Heart right ventricle (tissue), 16 donors: ENCODE measurements around the gene MYO18B. TPM values are rescaled to one million over a fixed set of nuclear protein-coding genes. Genes with fewer than 3 reads are reported as not detected.

ENCODE experiments used
- ATAC-seq, 8 donors: fragments of 200-7000 bp; cut with Tn5 transposase; one replicate each; pipeline ENCODE4 v1.9.1; 2020; ENCODE audit warnings: mild to moderate bottlenecking in 8 of 8, moderate library complexity in 8 of 8, moderate number of reproducible peaks in 1 of 8
- DNase-seq, 2 donors: peaks; one replicate each; pipeline ENCODE4 v3.0.0-alpha.2; 2020
- H3K27ac ChIP-seq, 10 donors: fragments of 200-600 bp; sonication (generic) in 2 of 10; one replicate each; pipeline versions ENCODE4 v1.5.0 to v1.8.0; 2020 to 2022; ENCODE audit warnings: mild to moderate bottlenecking in 3 of 10
- H3K27me3 ChIP-seq, 7 donors: fragments of 200-600 bp; one replicate each; pipeline ENCODE4 v1.8.0; 2021 to 2022; ENCODE audit warnings: mild to moderate bottlenecking in 2 of 7
- H3K36me3 ChIP-seq, 9 donors: fragments of 200-600 bp; sonication (generic) in 1 of 9; one replicate each; pipeline versions ENCODE4 v1.5.0 to v1.8.0; 2020 to 2022; ENCODE audit warnings: mild to moderate bottlenecking in 2 of 9
- H3K4me1 ChIP-seq, 9 donors: fragments of 200-600 bp; sonication (generic) in 1 of 9; one replicate each; pipeline versions ENCODE4 v1.5.0 to v1.8.0; 2020 to 2022; ENCODE audit warnings: mild to moderate bottlenecking in 4 of 9
- H3K4me3 ChIP-seq, 10 donors: fragments of 200-600 bp; sonication (generic) in 2 of 10; one replicate each; pipeline versions ENCODE4 v1.5.0 to v1.8.0; 2020 to 2022; ENCODE audit warnings: mild to moderate bottlenecking in 7 of 10, moderate library complexity in 2 of 10
- H3K9me3 ChIP-seq, 11 donors: fragments of 200-600 bp in 10 of 11; sonication (generic) in 2 of 11; one replicate each; pipeline versions ENCODE4 v1.5.0 to v1.8.0; 2013 to 2022; ENCODE audit warnings: mild to moderate bottlenecking in 2 of 11, control low read depth in 1 of 11, moderate library complexity in 1 of 11
- WGBS, 2 donors: extraction: QIAGEN DNeasy Blood & Tissue Kit; methylation state at CpG; one replicate each; pipeline ENCODE4 v1.1.7; 2013; ENCODE audit warnings: inconsistent platforms in 1 of 2; 5-methylcytosine and 5-hydroxymethylcytosine counted together
- intact Hi-C, 10 donors: fragments of 100-400 bp; cut with DNase I; formaldehyde crosslinking; loops; one replicate each; pipeline versions ENCODE4 v1.11.1 to v1.14.2; 2022
- polyA plus RNA-seq, 2 donors: library from polyadenylated mRNA; stranded (reverse); fragments of 200-250 nt; gene quantifications; one replicate each; pipeline ENCODE4 v1.2.3, GENCODE V29; 2013
- total RNA-seq, 10 donors: library from RNA; stranded (reverse); fragmentation: NEBNext Ultra II Directional in 3 of 10; extraction: Animal tissue kit (Norgen Biotek cat#: 25700) in 3 of 10; gene quantifications; one replicate each; pipeline versions ENCODE4 v1.2.1 to v1.2.4, GENCODE V29; 2021 to 2023
- TF ChIP-seq, protein P1 (sequence below), 9 donors: fragments of 200-600 bp; sonication (generic) in 2 of 9; IDR thresholded peaks; one replicate each; pipeline versions ENCODE4 v1.5.0 to v1.8.0; 2021 to 2022; ENCODE audit warnings: antibody characterized with exemption in 9 of 9, mild to moderate bottlenecking in 5 of 9, moderate library complexity in 1 of 9
- donor health status: Arrhythmogenic right ventricular cardiomyopathy.
- donor health status: ischemic (EF 13 %, LVEDD 7.1; RV severe dilation, severe dysfunction).
- donor health status: healthy with polysubstance abuse.
- donor health status: DM: no; HTN: yes; CAD: no.
- donor health status: DM: no; HTN: no; CAD: no.
- donor health status: ischemic (EF 25% LVEDD 6.9; RV normal size, moderate dysfunction).
- donor health status: ischemic (EF 25% LVEDD 5.7; RV mildly dilated, moderate dysfunction).
- donor health status: healthy.
- donor health status: DM: yes; HTN: yes; CAD: no.
- donor health status: Ischemic cardiomyopathy.
- donor health status: ischemic (EF 35%, LVEDD 5.7; RV mildly dilated, moderate dysfunction).
- donor health status: nonischemic (EF 11% LVEDD 7.7; RV severe dilation, severe dysfunction).
- donor health status: DM: yes; HTN: yes; CAD: no.
- donor health status: PGD.
- donor health status: ischemic (EF 29% LVEDD 5.4; RV normal size, mild dysfunction).
- donor health status: nonischemic (EF 23%, LVEDD 6.1; RV moderate dilation, normal function).

Gene MYO18B
- total and polyA plus RNA-seq, 12 donors, result 111 to 407 (median 210) TPM

DNA sequence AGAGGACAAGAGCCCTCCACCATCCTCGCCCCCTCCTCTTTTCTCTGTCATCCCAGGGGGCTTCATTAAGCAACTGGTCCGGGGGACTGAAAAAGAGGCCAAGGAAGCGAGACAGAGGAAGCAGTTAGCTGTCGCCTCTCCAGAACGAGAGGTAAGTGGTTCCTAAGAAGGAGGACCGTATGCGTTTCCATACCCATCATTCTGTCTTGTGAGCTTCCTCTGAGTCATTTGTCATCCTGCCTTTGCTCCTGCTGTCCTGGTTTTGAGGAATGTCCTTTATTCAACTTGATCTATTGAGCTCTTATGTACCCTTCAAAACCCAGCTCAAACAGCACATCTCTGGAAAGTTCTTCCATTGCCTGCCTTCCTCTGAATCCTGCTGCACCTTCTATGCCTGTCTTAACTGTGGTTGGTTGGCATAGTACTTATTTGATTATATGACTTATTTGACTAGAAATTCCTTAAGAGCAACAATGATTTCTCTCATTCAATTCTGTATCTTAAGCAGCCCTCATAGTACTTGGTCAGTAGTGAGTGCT is 21.3 kb downstream of the MYO18B start:
- WGBS, 2 donors, result 67 to 71% methylated on average over 7 of the region's 7 CpGs
- Histone ChIP-seq H3K4me3 (no peak overlapping the region), H3K36me3 (peaks cover 0 to 43% (median 0%) of the 10 kb centered on the region in 9 donors), H3K27ac (peak overlapping the region in 5 of 10 donors; percentile 76 to 96 (median 78)), H3K9me3 (peaks cover 0 to 21% (median 0%) of the 10 kb centered on the region in 11 donors), H3K4me1 (peaks cover 5 to 73% (median 31%) of the 10 kb centered on the region in 9 donors), H3K27me3 (no peaks in the 10 kb centered on the region)
- ATAC-seq (no peak), DNase-seq (no peak)
- TF ChIP-seq, protein P1, sequence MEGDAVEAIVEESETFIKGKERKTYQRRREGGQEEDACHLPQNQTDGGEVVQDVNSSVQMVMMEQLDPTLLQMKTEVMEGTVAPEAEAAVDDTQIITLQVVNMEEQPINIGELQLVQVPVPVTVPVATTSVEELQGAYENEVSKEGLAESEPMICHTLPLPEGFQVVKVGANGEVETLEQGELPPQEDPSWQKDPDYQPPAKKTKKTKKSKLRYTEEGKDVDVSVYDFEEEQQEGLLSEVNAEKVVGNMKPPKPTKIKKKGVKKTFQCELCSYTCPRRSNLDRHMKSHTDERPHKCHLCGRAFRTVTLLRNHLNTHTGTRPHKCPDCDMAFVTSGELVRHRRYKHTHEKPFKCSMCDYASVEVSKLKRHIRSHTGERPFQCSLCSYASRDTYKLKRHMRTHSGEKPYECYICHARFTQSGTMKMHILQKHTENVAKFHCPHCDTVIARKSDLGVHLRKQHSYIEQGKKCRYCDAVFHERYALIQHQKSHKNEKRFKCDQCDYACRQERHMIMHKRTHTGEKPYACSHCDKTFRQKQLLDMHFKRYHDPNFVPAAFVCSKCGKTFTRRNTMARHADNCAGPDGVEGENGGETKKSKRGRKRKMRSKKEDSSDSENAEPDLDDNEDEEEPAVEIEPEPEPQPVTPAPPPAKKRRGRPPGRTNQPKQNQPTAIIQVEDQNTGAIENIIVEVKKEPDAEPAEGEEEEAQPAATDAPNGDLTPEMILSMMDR (IDR thresholded peaks at IDR 0.05), result no peak
- intact Hi-C loops, result no loop called here

DNA sequence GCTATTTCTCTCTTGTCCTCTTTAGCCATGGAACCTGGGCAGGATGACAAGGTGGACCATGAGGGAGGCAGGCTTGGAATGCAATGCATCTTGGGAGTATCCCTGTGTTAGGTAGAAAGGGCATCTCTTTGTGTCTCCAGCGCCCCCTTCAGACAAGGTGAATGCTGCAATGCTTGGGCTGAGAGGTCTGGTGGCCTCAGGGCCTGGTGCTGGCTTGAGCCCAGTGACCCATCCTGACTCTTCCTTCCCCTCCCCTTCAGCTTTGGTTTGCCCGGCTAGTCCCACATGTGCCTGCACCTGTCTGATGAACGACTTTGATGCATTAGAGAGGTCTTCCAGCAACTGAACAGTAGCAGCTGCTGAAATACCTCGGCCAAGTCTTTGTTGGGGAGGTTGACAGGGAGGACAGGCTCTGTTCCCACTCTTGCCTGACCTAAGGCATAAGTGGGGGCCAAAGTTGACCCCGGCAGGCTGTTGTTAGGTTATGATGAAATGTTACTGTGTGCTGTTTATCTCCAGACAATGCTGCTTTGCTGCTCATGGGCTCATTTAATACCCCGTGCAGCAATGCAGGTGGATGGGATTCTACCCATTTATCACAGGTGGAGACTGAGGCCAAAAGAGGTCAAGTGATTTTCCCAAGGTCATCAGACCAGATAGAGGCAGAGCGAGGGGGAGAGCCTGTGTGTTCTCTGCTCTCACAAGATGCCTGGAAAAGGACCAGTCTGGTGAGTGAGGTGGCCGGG is 22.5 kb downstream of the MYO18B start:
- DNase-seq, result no peak
- TF ChIP-seq, protein P1 (IDR thresholded peaks at IDR 0.05), result no peak
- intact Hi-C loops, result no loop called here
- Histone ChIP-seq H3K4me1 (peaks cover 5 to 62% (median 31%) of the 10 kb centered on the region in 9 donors), H3K27me3 (no peaks in the 10 kb centered on the region), H3K9me3 (peaks cover 0 to 21% (median 0%) of the 10 kb centered on the region in 11 donors), H3K36me3 (peaks cover 0 to 53% (median 0%) of the 10 kb centered on the region in 9 donors), H3K4me3 (no peak overlapping the region), H3K27ac (peak overlapping the region in 3 of 10 donors; percentile 1 to 96 (median 21))
- 69 to 76% methylated on average over 8 of the region's 8 CpGs for WGBS, 2 donors
- ATAC-seq, result no peak

- no peak for ATAC-seq
- H3K36me3 ChIP-seq, result peaks cover 0 to 59% (median 0%) of the 10 kb centered on the region in 9 donors
Measured at GRCh38 chr22:25765016-25765367, 23.0 kb downstream of the MYO18B start.

DNA sequence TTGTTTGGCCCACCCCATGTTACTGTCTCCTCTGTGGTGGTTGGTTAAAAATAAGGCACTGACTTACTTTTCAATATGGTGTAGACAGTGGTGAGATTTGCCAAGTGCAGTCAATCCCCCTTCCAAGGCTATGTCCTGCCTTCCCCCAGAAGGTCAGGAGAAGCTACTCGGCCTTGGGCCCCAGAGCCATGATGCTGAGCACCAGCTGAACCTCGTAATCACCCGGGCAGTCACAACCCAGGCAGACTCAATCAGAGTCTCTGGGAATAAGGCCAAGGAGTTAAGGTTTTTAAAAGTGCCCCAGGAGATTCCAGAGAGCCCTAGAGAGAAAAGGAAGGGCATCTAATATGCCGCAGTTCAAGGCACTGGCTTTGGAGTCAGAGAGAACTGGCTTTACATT is 23.8 kb downstream of the MYO18B start:
- DNase-seq, result no peak
- TF ChIP-seq, protein P1 (IDR thresholded peaks at IDR 0.05), result no peak
- WGBS, 2 donors, result 33 to 55% methylated on average over 4 of the region's 4 CpGs
- peak in 4 of 8 donors; percentile 20 to 49 (median 33) for ATAC-seq
- peaks cover 0 to 21% (median 0%) of the 10 kb centered on the region in 11 donors for H3K9me3 ChIP-seq
- intact Hi-C loops, result no loop called here
- no peaks in the 10 kb centered on the region for H3K27me3 ChIP-seq
- no peak overlapping the region for H3K4me3 ChIP-seq
- H3K36me3 ChIP-seq, result peaks cover 0 to 66% (median 0%) of the 10 kb centered on the region in 9 donors
- H3K4me1 ChIP-seq, result peaks cover 2 to 48% (median 25%) of the 10 kb centered on the region in 9 donors
- peak overlapping the region in 4 of 10 donors; percentile 21 to 96 (median 42) for H3K27ac ChIP-seq

More at GRCh38 chr22:25765016-25765367, 23.0 kb downstream of the MYO18B start:
- 85 to 92% methylated on average over 2 of the region's 2 CpGs for WGBS, 2 donors
- no peak for DNase-seq
- H3K4me3 ChIP-seq, result no peak overlapping the region
- H3K27me3 ChIP-seq, result no peaks in the 10 kb centered on the region
- peak overlapping the region in 3 of 10 donors; percentile 1 to 96 (median 21) for H3K27ac ChIP-seq
- TF ChIP-seq, protein P1 (IDR thresholded peaks at IDR 0.05), result no peak
- intact Hi-C loops, result no loop called here
- peaks cover 2 to 56% (median 31%) of the 10 kb centered on the region in 9 donors for H3K4me1 ChIP-seq
- H3K9me3 ChIP-seq, result peaks cover 0 to 21% (median 0%) of the 10 kb centered on the region in 11 donors
